ENCODE measurements around the gene ZFP36L2.

Gene ZFP36L2

DNA sequence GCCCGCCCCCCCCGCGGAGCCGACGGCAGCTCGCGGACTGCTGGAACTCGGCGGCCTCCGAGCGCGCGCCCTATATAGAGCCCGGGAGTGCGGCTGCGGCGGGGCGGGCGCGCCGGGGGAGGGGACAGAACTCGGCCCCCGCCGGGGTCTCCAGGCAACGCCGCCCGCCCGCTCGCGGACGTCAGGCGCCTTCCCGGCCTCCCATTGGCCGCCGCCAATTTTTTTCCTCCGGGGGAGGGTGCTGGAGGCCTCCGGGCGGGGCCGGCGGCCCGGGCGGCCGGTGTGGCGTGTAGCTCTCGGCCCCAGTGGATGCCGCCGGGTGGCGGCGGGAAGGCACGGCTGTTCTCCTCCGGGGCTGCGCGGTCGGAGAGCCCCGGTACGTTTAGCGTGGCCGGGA lies at the start of gene ZFP36L2:
Gene ZFP36L2 (minus strand): TSS at position 49 of the 397 bp plus-strand sequence. CDS start 291 bp downstream, outside the sequence.
- Histone ChIP-seq H3K4me1 (ENCODE audit: insufficient read depth, poor library complexity, severe bottlenecking) (peaks cover 22% of the 10 kb centered on the region), H3K9me3 (ENCODE audit: severe bottlenecking) (no peaks in the 10 kb centered on the region), H3K36me3 (ENCODE audit: low read depth) (peaks cover 42% of the 10 kb centered on the region), H3K27ac (ENCODE audit: poor library complexity, severe bottlenecking) (peak within 1 kb of the TSS; percentile 97), H3K27me3 (ENCODE audit: insufficient read depth, poor library complexity, severe bottlenecking) (no peaks in the 10 kb centered on the region), H3K4me3 (ENCODE audit: severe bottlenecking) (peak within 1 kb of the TSS; percentile 85)
- DNase-seq (ENCODE audit: low spot score) (peak; percentile 94), ATAC-seq (ENCODE audit: low read depth) (peak; percentile 64)
- no peak for TF ChIP-seq CTCF (IDR thresholded peaks at IDR 0.05; ENCODE audit: poor library complexity, severe bottlenecking)

DNA sequence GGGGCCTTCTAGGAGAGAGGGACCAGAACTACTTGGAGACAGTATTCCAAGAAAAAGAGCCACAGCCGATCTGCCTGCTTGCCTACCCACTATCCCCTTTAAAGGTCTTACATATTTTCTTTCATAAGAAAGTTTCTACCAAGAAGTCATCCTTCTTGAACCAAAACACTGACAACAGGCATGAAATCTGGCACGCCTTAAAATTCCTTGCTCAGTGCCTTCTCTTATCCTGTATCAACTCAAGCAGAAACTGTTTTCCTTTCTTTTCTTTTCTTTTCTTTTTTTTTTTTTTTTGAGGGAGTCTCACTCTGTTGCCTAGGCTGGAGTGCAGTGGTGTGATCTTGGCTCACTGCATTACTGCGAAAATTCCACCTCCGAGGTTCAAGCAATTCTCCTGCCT lies 48.3 kb upstream of the ZFP36L2 start:
- no peak for ATAC-seq (ENCODE audit: low read depth)
- Histone ChIP-seq H3K27ac (ENCODE audit: poor library complexity, severe bottlenecking) (no peak overlapping the region), H3K27me3 (ENCODE audit: insufficient read depth, poor library complexity, severe bottlenecking) (no peaks in the 10 kb centered on the region), H3K4me3 (ENCODE audit: severe bottlenecking) (no peak overlapping the region), H3K4me1 (ENCODE audit: insufficient read depth, poor library complexity, severe bottlenecking) (peaks cover 5% of the 10 kb centered on the region), H3K36me3 (ENCODE audit: low read depth) (no peaks in the 10 kb centered on the region), H3K9me3 (ENCODE audit: severe bottlenecking) (no peaks in the 10 kb centered on the region)
- no peak for DNase-seq (ENCODE audit: low spot score)
- TF ChIP-seq CTCF (IDR thresholded peaks at IDR 0.05; ENCODE audit: poor library complexity, severe bottlenecking) = no peak

DNA sequence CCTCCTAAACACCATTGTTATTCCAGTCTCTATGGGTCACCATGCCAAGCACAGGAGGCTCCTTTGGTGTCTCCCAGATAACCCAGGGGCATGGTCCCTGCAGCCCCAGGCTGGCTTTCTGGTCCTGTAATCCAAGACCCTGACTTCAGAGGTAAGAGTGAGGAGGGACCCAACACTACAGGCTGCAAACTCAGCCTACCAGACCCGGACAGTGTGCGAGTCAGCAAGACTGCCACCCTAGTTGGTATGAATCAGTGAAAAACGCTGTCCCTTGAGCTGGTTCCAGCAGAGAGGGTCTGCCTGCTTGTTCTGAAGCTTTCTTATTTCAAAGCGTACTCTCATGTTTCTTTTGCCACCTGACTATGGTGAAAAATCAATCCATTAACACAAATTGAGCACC lies 47.6 kb upstream of the ZFP36L2 start:
- no peaks in the 10 kb centered on the region for H3K9me3 ChIP-seq (ENCODE audit: severe bottlenecking)
- H3K27me3 ChIP-seq (ENCODE audit: insufficient read depth, poor library complexity, severe bottlenecking) = no peaks in the 10 kb centered on the region
- H3K36me3 ChIP-seq (ENCODE audit: low read depth) = no peaks in the 10 kb centered on the region
- ATAC-seq (ENCODE audit: low read depth) (no peak), DNase-seq (ENCODE audit: low spot score) (no peak)
- no peak overlapping the region for H3K27ac ChIP-seq (ENCODE audit: poor library complexity, severe bottlenecking)
- H3K4me1 ChIP-seq (ENCODE audit: insufficient read depth, poor library complexity, severe bottlenecking) = peaks cover 5% of the 10 kb centered on the region
- H3K4me3 ChIP-seq (ENCODE audit: severe bottlenecking) = no peak overlapping the region
- TF ChIP-seq CTCF (IDR thresholded peaks at IDR 0.05; ENCODE audit: poor library complexity, severe bottlenecking) = no peak

DNA sequence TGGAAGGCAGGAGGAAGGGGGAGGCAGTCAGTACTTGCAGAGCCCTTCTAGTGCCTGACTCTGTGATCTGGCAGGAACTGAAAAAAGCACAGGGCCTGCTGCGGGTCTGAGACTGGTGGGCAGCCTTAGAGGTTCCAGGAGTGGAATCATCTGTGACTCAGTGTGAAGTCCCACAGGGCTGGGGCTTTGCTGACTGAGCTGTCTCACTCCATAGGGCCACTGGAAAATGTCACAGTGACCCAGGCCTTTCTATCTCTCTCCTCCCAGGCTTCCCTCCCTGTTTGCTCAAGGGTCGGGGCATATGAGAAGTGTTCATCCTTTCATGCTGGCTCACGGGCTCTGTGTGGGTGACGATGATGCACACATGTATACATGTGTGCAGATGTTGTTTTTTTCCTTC lies 47.1 kb upstream of the ZFP36L2 start:
- no peaks in the 10 kb centered on the region for H3K36me3 ChIP-seq (ENCODE audit: low read depth)
- ATAC-seq (ENCODE audit: low read depth) = no peak
- H3K27me3 ChIP-seq (ENCODE audit: insufficient read depth, poor library complexity, severe bottlenecking) = no peaks in the 10 kb centered on the region
- no peak for TF ChIP-seq CTCF (IDR thresholded peaks at IDR 0.05; ENCODE audit: poor library complexity, severe bottlenecking)
- H3K9me3 ChIP-seq (ENCODE audit: severe bottlenecking) = no peaks in the 10 kb centered on the region
- H3K27ac ChIP-seq (ENCODE audit: poor library complexity, severe bottlenecking) = no peak overlapping the region
- H3K4me3 ChIP-seq (ENCODE audit: severe bottlenecking) = no peak overlapping the region
- H3K4me1 ChIP-seq (ENCODE audit: insufficient read depth, poor library complexity, severe bottlenecking) = peaks cover 5% of the 10 kb centered on the region
- DNase-seq (ENCODE audit: low spot score) = no peak

GRCh38 chr2:43270930-43271615 lies 44.7 kb upstream of the ZFP36L2 start:
- no peaks in the 10 kb centered on the region for H3K27me3 ChIP-seq (ENCODE audit: insufficient read depth, poor library complexity, severe bottlenecking)
- DNase-seq (ENCODE audit: low spot score) (no peak), ATAC-seq (ENCODE audit: low read depth) (no peak)
- H3K4me1 ChIP-seq (ENCODE audit: insufficient read depth, poor library complexity, severe bottlenecking) = no peaks in the 10 kb centered on the region
- H3K4me3 ChIP-seq (ENCODE audit: severe bottlenecking) = no peak overlapping the region
- no peak overlapping the region for H3K27ac ChIP-seq (ENCODE audit: poor library complexity, severe bottlenecking)
- TF ChIP-seq CTCF (IDR thresholded peaks at IDR 0.05; ENCODE audit: poor library complexity, severe bottlenecking) = no peak
- H3K36me3 ChIP-seq (ENCODE audit: low read depth) = no peaks in the 10 kb centered on the region
- H3K9me3 ChIP-seq (ENCODE audit: severe bottlenecking) = no peaks in the 10 kb centered on the region

Data from RWPE2 (cell line).